ENCODE data around the gene CMTM6.

GRCh38 chr3:32482693-32483092 is 20.0 kb downstream of the CMTM6 start:
- TF ChIP-seq, protein P1, sequence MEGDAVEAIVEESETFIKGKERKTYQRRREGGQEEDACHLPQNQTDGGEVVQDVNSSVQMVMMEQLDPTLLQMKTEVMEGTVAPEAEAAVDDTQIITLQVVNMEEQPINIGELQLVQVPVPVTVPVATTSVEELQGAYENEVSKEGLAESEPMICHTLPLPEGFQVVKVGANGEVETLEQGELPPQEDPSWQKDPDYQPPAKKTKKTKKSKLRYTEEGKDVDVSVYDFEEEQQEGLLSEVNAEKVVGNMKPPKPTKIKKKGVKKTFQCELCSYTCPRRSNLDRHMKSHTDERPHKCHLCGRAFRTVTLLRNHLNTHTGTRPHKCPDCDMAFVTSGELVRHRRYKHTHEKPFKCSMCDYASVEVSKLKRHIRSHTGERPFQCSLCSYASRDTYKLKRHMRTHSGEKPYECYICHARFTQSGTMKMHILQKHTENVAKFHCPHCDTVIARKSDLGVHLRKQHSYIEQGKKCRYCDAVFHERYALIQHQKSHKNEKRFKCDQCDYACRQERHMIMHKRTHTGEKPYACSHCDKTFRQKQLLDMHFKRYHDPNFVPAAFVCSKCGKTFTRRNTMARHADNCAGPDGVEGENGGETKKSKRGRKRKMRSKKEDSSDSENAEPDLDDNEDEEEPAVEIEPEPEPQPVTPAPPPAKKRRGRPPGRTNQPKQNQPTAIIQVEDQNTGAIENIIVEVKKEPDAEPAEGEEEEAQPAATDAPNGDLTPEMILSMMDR (conservative IDR thresholded peaks at IDR 0.05; ENCODE audit: low read length): no peak
- TF ChIP-seq EZH2phosphoT487 (IDR thresholded peaks at IDR 0.05; ENCODE audit: borderline replicate concordance): no peak
